Memory B cell (primary cell): Measurements from ENCODE around the gene ARVCF.

Source experiments
- ATAC-seq: fragments of 150-1000 bp; cut with Tn5 transposase; 2 replicates; pipeline ENCODE4 v1.10.0; 2021; ENCODE audit warnings: low read depth, mild to moderate bottlenecking, moderate library complexity
- DNase-seq, 2 donors: peaks; one replicate each; pipeline ENCODE4 v3.0.0; 2022; ENCODE audit warnings: low spot score in 2 of 2
- H3K27ac Mint-ChIP-seq: one replicate; pipeline ENCODE4 v1.8.0; 2022; ENCODE audit warnings: mild to moderate bottlenecking, moderate library complexity, mixed read lengths
- H3K27me3 Mint-ChIP-seq: one replicate; pipeline ENCODE4 v1.8.0; 2022; ENCODE audit warnings: mixed read lengths
- H3K36me3 Mint-ChIP-seq: one replicate; pipeline ENCODE4 v1.8.0; 2022; ENCODE audit warnings: mild to moderate bottlenecking, mixed read lengths
- H3K4me1 Mint-ChIP-seq: one replicate; pipeline ENCODE4 v1.8.0; 2022; ENCODE audit warnings: mixed read lengths
- H3K4me3 Mint-ChIP-seq: one replicate; pipeline ENCODE4 v1.8.0; 2022; ENCODE audit warnings: mild to moderate bottlenecking, moderate library complexity, mixed read lengths
- H3K9me3 Mint-ChIP-seq: one replicate; pipeline ENCODE4 v1.8.0; 2022; ENCODE audit warnings: mixed read lengths

ARVCF gene

GRCh38 chr22:20016734-20017621 lies at the start of gene ARVCF:
TSS of gene ARVCF (minus strand) at chr22:20016823. CDS start at chr22:19990794, 26,029 bp downstream.
- H3K27me3 Mint-ChIP-seq = no peaks in the 10 kb centered on the region
- no peaks in the 10 kb centered on the region for H3K36me3 Mint-ChIP-seq
- ATAC-seq = peak; percentile 72
- peaks cover 12% of the 10 kb centered on the region for H3K4me1 Mint-ChIP-seq
- peak within 1 kb of the TSS; percentile 89 for H3K4me3 Mint-ChIP-seq
- DNase-seq = peak; percentile 93 to 96
- H3K9me3 Mint-ChIP-seq = no peaks in the 10 kb centered on the region
- H3K27ac Mint-ChIP-seq = peak within 1 kb of the TSS; percentile 18

- Mint-ChIP-seq H3K4me1 (no peaks in the 10 kb centered on the region), H3K27ac (no peak overlapping the region), H3K36me3 (peaks cover 14% of the 10 kb centered on the region), H3K27me3 (no peaks in the 10 kb centered on the region), H3K9me3 (no peaks in the 10 kb centered on the region), H3K4me3 (no peak overlapping the region)
- DNase-seq (no peak), ATAC-seq (no peak)
Observed at GRCh38 chr22:20065896-20066616, 49.4 kb upstream of the ARVCF start.

- H3K36me3 Mint-ChIP-seq = peaks cover 14% of the 10 kb centered on the region
- H3K27me3 Mint-ChIP-seq = no peaks in the 10 kb centered on the region
- H3K4me3 Mint-ChIP-seq = no peak overlapping the region
- no peak overlapping the region for H3K27ac Mint-ChIP-seq
- H3K4me1 Mint-ChIP-seq = peaks cover under 1% of the 10 kb centered on the region
- H3K9me3 Mint-ChIP-seq = no peaks in the 10 kb centered on the region
- no peak for DNase-seq
- ATAC-seq = no peak
Observed at GRCh38 chr22:20064545-20065262, 48.1 kb upstream of the ARVCF start.

- H3K27ac Mint-ChIP-seq = no peak overlapping the region
- ATAC-seq = no peak
- DNase-seq = no peak
- H3K4me1 Mint-ChIP-seq = peaks cover 2% of the 10 kb centered on the region
- peaks cover 18% of the 10 kb centered on the region for H3K36me3 Mint-ChIP-seq
- H3K9me3 Mint-ChIP-seq = no peaks in the 10 kb centered on the region
- no peaks in the 10 kb centered on the region for H3K27me3 Mint-ChIP-seq
- H3K4me3 Mint-ChIP-seq = no peak overlapping the region
Observed at GRCh38 chr22:20064140-20064480, 47.5 kb upstream of the ARVCF start.

- no peak overlapping the region for H3K4me3 Mint-ChIP-seq
- DNase-seq = no peak
- peaks cover 6% of the 10 kb centered on the region for H3K4me1 Mint-ChIP-seq
- H3K9me3 Mint-ChIP-seq = no peaks in the 10 kb centered on the region
- H3K36me3 Mint-ChIP-seq = peaks cover 22% of the 10 kb centered on the region
- ATAC-seq = no peak
- no peaks in the 10 kb centered on the region for H3K27me3 Mint-ChIP-seq
- no peak overlapping the region for H3K27ac Mint-ChIP-seq
Observed at GRCh38 chr22:20063271-20064139, 46.9 kb upstream of the ARVCF start.

GRCh38 chr22:20062766-20063083 lies 46.1 kb upstream of the ARVCF start:
- H3K4me1 Mint-ChIP-seq = peaks cover 6% of the 10 kb centered on the region
- peaks cover 27% of the 10 kb centered on the region for H3K36me3 Mint-ChIP-seq
- no peak for ATAC-seq
- no peaks in the 10 kb centered on the region for H3K9me3 Mint-ChIP-seq
- H3K27me3 Mint-ChIP-seq = no peaks in the 10 kb centered on the region
- no peak overlapping the region for H3K27ac Mint-ChIP-seq
- H3K4me3 Mint-ChIP-seq = no peak overlapping the region
- DNase-seq = no peak

GRCh38 chr22:20062043-20062765 lies 45.6 kb upstream of the ARVCF start:
- DNase-seq (no peak), ATAC-seq (no peak)
- Mint-ChIP-seq H3K4me3 (no peak overlapping the region), H3K27me3 (no peaks in the 10 kb centered on the region), H3K36me3 (peaks cover 27% of the 10 kb centered on the region), H3K27ac (no peak overlapping the region), H3K9me3 (no peaks in the 10 kb centered on the region), H3K4me1 (peaks cover 6% of the 10 kb centered on the region)

- peaks cover 6% of the 10 kb centered on the region for H3K4me1 Mint-ChIP-seq
- DNase-seq (no peak), ATAC-seq (no peak)
- no peaks in the 10 kb centered on the region for H3K9me3 Mint-ChIP-seq
- H3K27me3 Mint-ChIP-seq = no peaks in the 10 kb centered on the region
- no peak overlapping the region for H3K4me3 Mint-ChIP-seq
- no peak overlapping the region for H3K27ac Mint-ChIP-seq
- peaks cover 28% of the 10 kb centered on the region for H3K36me3 Mint-ChIP-seq
Observed at GRCh38 chr22:20061481-20061861, 44.8 kb upstream of the ARVCF start.

- Mint-ChIP-seq H3K27me3 (no peaks in the 10 kb centered on the region), H3K9me3 (no peaks in the 10 kb centered on the region), H3K4me1 (peaks cover 6% of the 10 kb centered on the region), H3K27ac (no peak overlapping the region), H3K4me3 (no peak overlapping the region), H3K36me3 (peaks cover 32% of the 10 kb centered on the region)
- DNase-seq (no peak), ATAC-seq (no peak)
Observed at GRCh38 chr22:20060700-20061480, 44.3 kb upstream of the ARVCF start.

- ATAC-seq (no peak), DNase-seq (no peak)
- Mint-ChIP-seq H3K4me1 (peaks cover 6% of the 10 kb centered on the region), H3K27me3 (no peaks in the 10 kb centered on the region), H3K36me3 (peaks cover 31% of the 10 kb centered on the region), H3K27ac (no peak overlapping the region), H3K4me3 (no peak overlapping the region), H3K9me3 (no peaks in the 10 kb centered on the region)
Observed at GRCh38 chr22:20058989-20059770, 42.6 kb upstream of the ARVCF start.

GRCh38 chr22:20057596-20058268 lies 41.1 kb upstream of the ARVCF start:
- H3K27ac Mint-ChIP-seq = no peak overlapping the region
- H3K27me3 Mint-ChIP-seq = no peaks in the 10 kb centered on the region

More at GRCh38 chr22:20057596-20058268, 41.1 kb upstream of the ARVCF start:
- ATAC-seq = no peak
- Mint-ChIP-seq H3K4me3 (no peak overlapping the region), H3K36me3 (peaks cover 31% of the 10 kb centered on the region), H3K9me3 (no peaks in the 10 kb centered on the region), H3K4me1 (peaks cover 6% of the 10 kb centered on the region)
- no peak for DNase-seq
